ENCODE results near the gene GPC5.

GPC5 gene

GRCh38 chr13:91598655-91599054 is 200.2 kb downstream of the GPC5 start:
- no peak for DNase-seq

- DNase-seq: no peak
Observed at GRCh38 chr13:91601273-91601672, 202.9 kb downstream of the GPC5 start.

GRCh38 chr13:91601807-91602206 is 203.4 kb downstream of the GPC5 start:
- no peak for DNase-seq

- DNase-seq: no peak
Observed at GRCh38 chr13:91609353-91609752, 210.9 kb downstream of the GPC5 start.

- DNase-seq: no peak
Observed at GRCh38 chr13:91618315-91618714, 219.9 kb downstream of the GPC5 start.

GRCh38 chr13:91620670-91621141 is 222.3 kb downstream of the GPC5 start:
- no peak for DNase-seq

GRCh38 chr13:91621161-91621560 is 222.7 kb downstream of the GPC5 start:
- DNase-seq: no peak

GRCh38 chr13:91621963-91622362 is 223.5 kb downstream of the GPC5 start:
- DNase-seq: no peak

GRCh38 chr13:91622778-91623550 is 224.5 kb downstream of the GPC5 start:
- DNase-seq: no peak

GRCh38 chr13:91627952-91628739 is 229.7 kb downstream of the GPC5 start:
- DNase-seq: no peak

GRCh38 chr13:91630946-91631345 is 232.5 kb downstream of the GPC5 start:
- DNase-seq: no peak

GRCh38 chr13:91632086-91632485 is 233.7 kb downstream of the GPC5 start:
- no peak for DNase-seq

GRCh38 chr13:91639330-91639729 is 240.9 kb downstream of the GPC5 start:
- DNase-seq: no peak

- no peak for DNase-seq
Observed at GRCh38 chr13:91643394-91643793, 245.0 kb downstream of the GPC5 start.

GRCh38 chr13:91644806-91645205 is 246.4 kb downstream of the GPC5 start:
- no peak for DNase-seq

GRCh38 chr13:91647361-91647990 is 249.1 kb downstream of the GPC5 start:
- DNase-seq: no peak

GRCh38 chr13:91648012-91648411 is 249.6 kb downstream of the GPC5 start:
- DNase-seq: no peak

- DNase-seq: no peak
Observed at GRCh38 chr13:91649456-91649855, 251.0 kb downstream of the GPC5 start.

GRCh38 chr13:91652404-91653301 is 254.2 kb downstream of the GPC5 start:
- DNase-seq: no peak

GRCh38 chr13:91655731-91656130 is 257.3 kb downstream of the GPC5 start:
- DNase-seq: no peak

- DNase-seq: no peak
Observed at GRCh38 chr13:91657283-91657682, 258.9 kb downstream of the GPC5 start.

- no peak for DNase-seq
Observed at GRCh38 chr13:91659256-91660075, 261.0 kb downstream of the GPC5 start.
